Anterior cingulate cortex (tissue), 58 donors: ENCODE results near the gene PRELID1.
"Not testable (repeated sequence)": the region's sequence is repeated elsewhere in the genome, so short reads cannot be mapped to it uniquely, and the experiment has no call there.

Experiments used
- DNase-seq, 58 donors: peaks; one replicate each; lab custom pipeline; 2025; lab: John Stamatoyannopoulos, UW

The PRELID1 gene

GRCh38 chr5:177297922-177298321 lies 5.7 kb upstream of the PRELID1 start:
- DNase-seq, result no peak

- DNase-seq, result no peak
Observed at GRCh38 chr5:177299697-177300096, 3.9 kb upstream of the PRELID1 start.

GRCh38 chr5:177300236-177300880 lies 3.2 kb upstream of the PRELID1 start:
- peak in 16 of 58 donors; percentile 7 to 65 (median 28) for DNase-seq

GRCh38 chr5:177300951-177301350 lies 2.6 kb upstream of the PRELID1 start:
- DNase-seq, result no peak

- peak in 1 of 58 donors; percentile 8 for DNase-seq
Observed at GRCh38 chr5:177301503-177302165, 2.0 kb upstream of the PRELID1 start.

GRCh38 chr5:177302354-177303110 lies 1.1 kb upstream of the PRELID1 start:
- DNase-seq, result no peak

GRCh38 chr5:177303925-177304391 lies 359 bp downstream of the PRELID1 start:
- DNase-seq, result peak in 1 of 58 donors; percentile 13

GRCh38 chr5:177304392-177305119 lies 957 bp downstream of the PRELID1 start:
- no peak for DNase-seq

- DNase-seq, result not testable (repeated sequence)
Observed at GRCh38 chr5:177306103-177306640, 2.6 kb downstream of the PRELID1 start.

- no peak for DNase-seq
Observed at GRCh38 chr5:177306674-177307543, 3.3 kb downstream of the PRELID1 start.

- no peak for DNase-seq
Observed at GRCh38 chr5:177307544-177308363, 4.2 kb downstream of the PRELID1 start.

GRCh38 chr5:177308740-177309139 lies 5.1 kb downstream of the PRELID1 start:
- no peak for DNase-seq

GRCh38 chr5:177309351-177310191 lies 6.0 kb downstream of the PRELID1 start:
- DNase-seq, result peak in 18 of 58 donors; percentile 6 to 68 (median 42)

GRCh38 chr5:177310332-177310731 lies 6.7 kb downstream of the PRELID1 start:
- no peak for DNase-seq

- DNase-seq, result no peak
Observed at GRCh38 chr5:177310757-177311391, 7.3 kb downstream of the PRELID1 start.

- DNase-seq, result no peak
Observed at GRCh38 chr5:177311392-177311722, 7.8 kb downstream of the PRELID1 start.
